ENCODE results near the gene MUC3A.

Gene MUC3A

DNA sequence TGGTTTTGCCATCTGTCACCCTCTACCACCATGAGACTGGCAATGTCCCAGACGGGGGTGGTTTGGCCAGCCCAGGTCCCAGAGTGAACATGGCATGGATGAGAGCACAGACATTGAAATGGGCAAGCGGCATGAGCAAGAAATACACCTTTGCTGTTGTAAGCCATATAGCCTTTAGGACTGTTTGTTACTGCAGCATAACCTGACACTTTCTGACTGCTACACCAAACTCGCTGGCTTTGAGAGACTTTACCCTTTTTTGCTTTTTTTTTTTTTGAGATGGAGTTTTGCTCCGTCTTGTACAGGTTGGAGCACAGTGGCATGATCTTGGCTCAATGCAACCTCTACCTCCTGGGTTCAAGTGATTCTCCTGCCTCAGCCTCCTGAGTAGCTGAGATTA, 5.2 kb upstream of the MUC3A start:
- Histone ChIP-seq H3K4me1 (ENCODE audit: control insufficient read depth, insufficient read depth, low read depth, low read length) (no peaks in the 10 kb centered on the region), H3K27me3 (ENCODE audit: control insufficient read depth in 1 of 2, insufficient read depth in 1 of 2, low read length in 2 of 2) (peaks cover 2 to 30% of the 10 kb centered on the region in 2 experiments), H4K91ac (ENCODE audit: low read length) (no peak overlapping the region), H3K36me3 (ENCODE audit: control insufficient read depth in 1 of 2, insufficient read depth in 2 of 2, low read depth in 1 of 2, low read length in 2 of 2) (no peaks in the 10 kb centered on the region), H3K9ac (ENCODE audit: low read length) (no peak overlapping the region), H2AK5ac (ENCODE audit: low read length, severe bottlenecking) (no peak overlapping the region), H3K79me1 (replicated peaks; ENCODE audit: low read length, poor library complexity, severe bottlenecking) (no peaks in the 10 kb centered on the region), H2BK5ac (ENCODE audit: low read depth, low read length, poor library complexity, severe bottlenecking) (no peak overlapping the region), H3K4ac (ENCODE audit: low read depth in 1 of 2, low read length in 2 of 2) (no peak overlapping the region), H2BK120ac (ENCODE audit: low read depth, low read length) (no peak overlapping the region), H3K4me2 (ENCODE audit: low read length, poor library complexity, severe bottlenecking) (no peak overlapping the region), H3K14ac (ENCODE audit: low read length in 2 of 2) (no peak overlapping the region), H3K4me3 (ENCODE audit: insufficient read depth in 1 of 2, low read depth in 1 of 2, low read length in 2 of 2) (no peak overlapping the region), H3K18ac (ENCODE audit: low read depth in 1 of 2, low read length in 2 of 2) (no peak overlapping the region), H3K27ac (ENCODE audit: low read length, poor library complexity, severe bottlenecking) (no peak overlapping the region), H2BK12ac (ENCODE audit: low read length in 2 of 2) (no peak overlapping the region), H2BK15ac (ENCODE audit: low read depth, poor library complexity, severe bottlenecking) (no peak overlapping the region), H2AFZ (ENCODE audit: low read depth, low read length) (no peak overlapping the region), H4K8ac (ENCODE audit: low read length) (no peak overlapping the region), H3K23ac (ENCODE audit: low read length in 2 of 2) (no peak overlapping the region), H3K9me3 (ENCODE audit: control insufficient read depth, low read length) (no peaks in the 10 kb centered on the region)
- 86% methylated on average over 4 of the region's 4 CpGs for WGBS
- DNase-seq, result no peak

- H3K23ac ChIP-seq (ENCODE audit: low read length in 2 of 2), result no peak overlapping the region
- H3K27ac ChIP-seq (ENCODE audit: low read length, poor library complexity, severe bottlenecking), result no peak overlapping the region
- H3K4me2 ChIP-seq (ENCODE audit: low read length, poor library complexity, severe bottlenecking), result no peak overlapping the region
- H2AFZ ChIP-seq (ENCODE audit: low read depth, low read length), result no peak overlapping the region
- no peak overlapping the region for H2BK15ac ChIP-seq (ENCODE audit: low read depth, poor library complexity, severe bottlenecking)
- no peak overlapping the region for H3K4me3 ChIP-seq (ENCODE audit: insufficient read depth in 1 of 2, low read depth in 1 of 2, low read length in 2 of 2)
- no peak overlapping the region for H3K14ac ChIP-seq (ENCODE audit: low read length in 2 of 2)
- H4K8ac ChIP-seq (ENCODE audit: low read length), result no peak overlapping the region
- H3K18ac ChIP-seq (ENCODE audit: low read depth in 1 of 2, low read length in 2 of 2), result no peak overlapping the region
- H3K9ac ChIP-seq (ENCODE audit: low read length), result no peak overlapping the region
- DNase-seq, result no peak
- no peak overlapping the region for H2BK5ac ChIP-seq (ENCODE audit: low read depth, low read length, poor library complexity, severe bottlenecking)
- H2BK12ac ChIP-seq (ENCODE audit: low read length in 2 of 2), result no peak overlapping the region
- H2BK120ac ChIP-seq (ENCODE audit: low read depth, low read length), result no peak overlapping the region
- H3K27me3 ChIP-seq (ENCODE audit: control insufficient read depth in 1 of 2, insufficient read depth in 1 of 2, low read length in 2 of 2), result peaks cover 22 to 50% of the 10 kb centered on the region in 2 experiments
- no peaks in the 10 kb centered on the region for H3K9me3 ChIP-seq (ENCODE audit: control insufficient read depth, low read length)
- H3K79me1 ChIP-seq (replicated peaks; ENCODE audit: low read length, poor library complexity, severe bottlenecking), result no peaks in the 10 kb centered on the region
- H3K36me3 ChIP-seq (ENCODE audit: control insufficient read depth in 1 of 2, insufficient read depth in 2 of 2, low read depth in 1 of 2, low read length in 2 of 2), result no peaks in the 10 kb centered on the region
- peaks cover under 1% of the 10 kb centered on the region for H3K4me1 ChIP-seq (ENCODE audit: control insufficient read depth, insufficient read depth, low read depth, low read length)
- H4K91ac ChIP-seq (ENCODE audit: low read length), result no peak overlapping the region
- WGBS, result 96% methylated on average over 2 of the region's 4 CpGs
- no peak overlapping the region for H3K4ac ChIP-seq (ENCODE audit: low read depth in 1 of 2, low read length in 2 of 2)
- H2AK5ac ChIP-seq (ENCODE audit: low read length, severe bottlenecking), result no peak overlapping the region
These were observed 3.2 kb upstream of the MUC3A start for GRCh38 chr7:100946111-100946510.

DNA sequence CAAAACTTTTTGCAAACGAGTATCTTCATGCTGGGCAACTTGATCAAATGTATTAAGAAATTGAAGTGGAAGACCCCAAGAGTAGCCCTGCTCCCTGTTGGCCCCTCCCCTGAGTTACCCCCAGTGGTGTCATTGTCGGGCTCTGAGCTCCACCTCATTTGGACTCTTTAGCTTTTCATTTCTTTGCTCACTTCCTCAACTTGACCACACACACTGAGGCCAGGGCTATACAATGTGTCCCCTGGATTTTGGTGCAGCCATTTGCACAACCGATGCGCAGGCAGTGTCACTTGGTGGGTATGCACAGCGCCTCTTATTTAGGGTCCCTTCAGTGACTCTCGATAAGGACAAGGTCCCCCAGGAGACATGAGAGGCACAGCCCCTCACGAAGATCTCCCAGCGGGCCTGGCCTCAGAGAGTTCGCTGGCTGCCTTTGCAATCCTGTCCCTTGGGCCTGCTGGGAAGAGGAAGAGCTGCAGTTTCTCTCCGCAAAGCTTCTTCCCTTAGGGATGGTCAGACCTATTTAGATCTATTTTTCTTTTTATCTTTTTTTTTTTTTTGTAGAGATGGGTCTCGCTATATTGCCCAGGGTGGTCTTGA, 2.5 kb upstream of the MUC3A start:
- Histone ChIP-seq H3K4me2 (ENCODE audit: low read length, poor library complexity, severe bottlenecking) (no peak overlapping the region), H3K14ac (ENCODE audit: low read length in 2 of 2) (no peak overlapping the region), H3K36me3 (ENCODE audit: control insufficient read depth in 1 of 2, insufficient read depth in 2 of 2, low read depth in 1 of 2, low read length in 2 of 2) (no peaks in the 10 kb centered on the region), H3K79me1 (replicated peaks; ENCODE audit: low read length, poor library complexity, severe bottlenecking) (no peaks in the 10 kb centered on the region), H3K9me3 (ENCODE audit: control insufficient read depth, low read length) (peaks cover 2% of the 10 kb centered on the region), H2AFZ (ENCODE audit: low read depth, low read length) (no peak overlapping the region), H4K91ac (ENCODE audit: low read length) (no peak overlapping the region), H4K8ac (ENCODE audit: low read length) (no peak overlapping the region), H3K9ac (ENCODE audit: low read length) (no peak overlapping the region), H2BK120ac (ENCODE audit: low read depth, low read length) (no peak overlapping the region), H2AK5ac (ENCODE audit: low read length, severe bottlenecking) (no peak overlapping the region), H3K27ac (ENCODE audit: low read length, poor library complexity, severe bottlenecking) (no peak overlapping the region), H2BK5ac (ENCODE audit: low read depth, low read length, poor library complexity, severe bottlenecking) (no peak overlapping the region), H3K4me1 (ENCODE audit: control insufficient read depth, insufficient read depth, low read depth, low read length) (peaks cover 4% of the 10 kb centered on the region), H3K4ac (ENCODE audit: low read depth in 1 of 2, low read length in 2 of 2) (no peak overlapping the region), H3K18ac (ENCODE audit: low read depth in 1 of 2, low read length in 2 of 2) (no peak overlapping the region), H2BK15ac (ENCODE audit: low read depth, poor library complexity, severe bottlenecking) (no peak overlapping the region), H3K23ac (ENCODE audit: low read length in 2 of 2) (no peak overlapping the region), H3K27me3 (ENCODE audit: control insufficient read depth in 1 of 2, insufficient read depth in 1 of 2, low read length in 2 of 2) (peaks cover 30 to 57% of the 10 kb centered on the region in 2 experiments), H3K4me3 (ENCODE audit: insufficient read depth in 1 of 2, low read depth in 1 of 2, low read length in 2 of 2) (no peak overlapping the region), H2BK12ac (ENCODE audit: low read length in 2 of 2) (no peak overlapping the region)
- 88% methylated on average over 9 of the region's 11 CpGs for WGBS
- no peak for DNase-seq

GRCh38 chr7:100947792-100948191, 1.5 kb upstream of the MUC3A start:
- Histone ChIP-seq H3K4ac (ENCODE audit: low read depth in 1 of 2, low read length in 2 of 2) (no peak overlapping the region), H3K36me3 (ENCODE audit: control insufficient read depth in 1 of 2, insufficient read depth in 2 of 2, low read depth in 1 of 2, low read length in 2 of 2) (no peaks in the 10 kb centered on the region), H2AK5ac (ENCODE audit: low read length, severe bottlenecking) (no peak overlapping the region), H3K9me3 (ENCODE audit: control insufficient read depth, low read length) (peaks cover 2% of the 10 kb centered on the region), H4K8ac (ENCODE audit: low read length) (no peak overlapping the region), H3K27me3 (ENCODE audit: control insufficient read depth in 1 of 2, insufficient read depth in 1 of 2, low read length in 2 of 2) (peaks cover 39 to 66% of the 10 kb centered on the region in 2 experiments), H3K4me2 (ENCODE audit: low read length, poor library complexity, severe bottlenecking) (no peak overlapping the region), H2AFZ (ENCODE audit: low read depth, low read length) (no peak overlapping the region), H2BK5ac (ENCODE audit: low read depth, low read length, poor library complexity, severe bottlenecking) (no peak overlapping the region), H2BK120ac (ENCODE audit: low read depth, low read length) (no peak overlapping the region), H3K4me3 (ENCODE audit: insufficient read depth in 1 of 2, low read depth in 1 of 2, low read length in 2 of 2) (no peak overlapping the region), H3K79me1 (replicated peaks; ENCODE audit: low read length, poor library complexity, severe bottlenecking) (no peaks in the 10 kb centered on the region), H3K23ac (ENCODE audit: low read length in 2 of 2) (no peak overlapping the region), H2BK12ac (ENCODE audit: low read length in 2 of 2) (no peak overlapping the region), H3K14ac (ENCODE audit: low read length in 2 of 2) (no peak overlapping the region), H2BK15ac (ENCODE audit: low read depth, poor library complexity, severe bottlenecking) (no peak overlapping the region), H3K18ac (ENCODE audit: low read depth in 1 of 2, low read length in 2 of 2) (no peak overlapping the region), H3K9ac (ENCODE audit: low read length) (no peak overlapping the region), H3K4me1 (ENCODE audit: control insufficient read depth, insufficient read depth, low read depth, low read length) (peaks cover 4% of the 10 kb centered on the region), H3K27ac (ENCODE audit: low read length, poor library complexity, severe bottlenecking) (no peak overlapping the region), H4K91ac (ENCODE audit: low read length) (no peak overlapping the region)
- DNase-seq, result no peak
- 91% methylated on average over 3 of the region's 5 CpGs for WGBS

Data from mesenchymal stem cell (in vitro differentiated cells and primary cell).